ENCODE data around the gene SLC41A2.

SLC41A2 gene

GRCh38 chr12:104933128-104933527, 25.0 kb downstream of the SLC41A2 start:
- no peak for ATAC-seq
- TF ChIP-seq TOX (CRISPR knock-in tag; IDR thresholded peaks at IDR 0.05; ENCODE audit: borderline replicate concordance) (no peak), CREB5 (CRISPR knock-in tag; IDR thresholded peaks at IDR 0.05; ENCODE audit: low read depth) (no peak), CSRNP3 (CRISPR knock-in tag; IDR thresholded peaks at IDR 0.05) (no peak), ZNF70 (CRISPR knock-in tag; IDR thresholded peaks at IDR 0.05) (no peak), ARNTL (CRISPR knock-in tag; IDR thresholded peaks at IDR 0.05; ENCODE audit: borderline replicate concordance, low read depth) (no peak), PATZ1 (CRISPR knock-in tag; IDR thresholded peaks at IDR 0.05; ENCODE audit: borderline replicate concordance) (no peak), PPARA (CRISPR knock-in tag; IDR thresholded peaks at IDR 0.05; ENCODE audit: borderline replicate concordance) (no peak), ZFP3 (CRISPR knock-in tag; IDR thresholded peaks at IDR 0.05) (no peak), SNAI2 (CRISPR knock-in tag; IDR thresholded peaks at IDR 0.05) (no peak), ZC3H10 (CRISPR knock-in tag; IDR thresholded peaks at IDR 0.05) (no peak), GLIS3 (CRISPR knock-in tag; IDR thresholded peaks at IDR 0.05) (no peak), ZFP30 (CRISPR knock-in tag; IDR thresholded peaks at IDR 0.05) (no peak), ZNF565 (CRISPR knock-in tag; conservative IDR thresholded peaks at IDR 0.05; ENCODE audit: low read depth) (no peak), RARB (CRISPR knock-in tag; IDR thresholded peaks at IDR 0.05) (no peak), ESRRG (CRISPR knock-in tag; IDR thresholded peaks at IDR 0.05) (no peak)

GRCh38 chr12:104930388-104931326, 27.4 kb downstream of the SLC41A2 start:
- TF ChIP-seq TCF4 (CRISPR knock-in tag; IDR thresholded peaks at IDR 0.05; ENCODE audit: borderline replicate concordance) (no peak), ZNF565 (CRISPR knock-in tag; conservative IDR thresholded peaks at IDR 0.05; ENCODE audit: low read depth) (no peak), ESRRG (CRISPR knock-in tag; IDR thresholded peaks at IDR 0.05) (no peak), CSDC2 (CRISPR knock-in tag; IDR thresholded peaks at IDR 0.05) (no peak), ZC3H10 (CRISPR knock-in tag; IDR thresholded peaks at IDR 0.05) (no peak), ZNF70 (CRISPR knock-in tag; IDR thresholded peaks at IDR 0.05) (no peak), ZFP3 (CRISPR knock-in tag; IDR thresholded peaks at IDR 0.05) (no peak), GLIS3 (CRISPR knock-in tag; IDR thresholded peaks at IDR 0.05) (no peak), ZFP30 (CRISPR knock-in tag; IDR thresholded peaks at IDR 0.05) (no peak), SNAI2 (CRISPR knock-in tag; IDR thresholded peaks at IDR 0.05) (no peak), ISL1 (CRISPR knock-in tag; IDR thresholded peaks at IDR 0.05) (no peak), PPARA (CRISPR knock-in tag; IDR thresholded peaks at IDR 0.05; ENCODE audit: borderline replicate concordance) (no peak), PATZ1 (CRISPR knock-in tag; IDR thresholded peaks at IDR 0.05; ENCODE audit: borderline replicate concordance) (no peak), TOX (CRISPR knock-in tag; IDR thresholded peaks at IDR 0.05; ENCODE audit: borderline replicate concordance) (no peak), CREB5 (CRISPR knock-in tag; IDR thresholded peaks at IDR 0.05; ENCODE audit: low read depth) (no peak), TSHZ2 (CRISPR knock-in tag; IDR thresholded peaks at IDR 0.05) (no peak), ARNTL (CRISPR knock-in tag; IDR thresholded peaks at IDR 0.05; ENCODE audit: borderline replicate concordance, low read depth) (no peak), POU6F1 (CRISPR knock-in tag; IDR thresholded peaks at IDR 0.05; ENCODE audit: borderline replicate concordance, low read depth) (no peak)
- no peak; the same call in 2 of the 3 replicates for ATAC-seq

Data from SK-N-SH treated with all-trans-retinoic acid at 6 μM for 48 hours (cell line).